ENCODE data around the gene SAE1.

DNA sequence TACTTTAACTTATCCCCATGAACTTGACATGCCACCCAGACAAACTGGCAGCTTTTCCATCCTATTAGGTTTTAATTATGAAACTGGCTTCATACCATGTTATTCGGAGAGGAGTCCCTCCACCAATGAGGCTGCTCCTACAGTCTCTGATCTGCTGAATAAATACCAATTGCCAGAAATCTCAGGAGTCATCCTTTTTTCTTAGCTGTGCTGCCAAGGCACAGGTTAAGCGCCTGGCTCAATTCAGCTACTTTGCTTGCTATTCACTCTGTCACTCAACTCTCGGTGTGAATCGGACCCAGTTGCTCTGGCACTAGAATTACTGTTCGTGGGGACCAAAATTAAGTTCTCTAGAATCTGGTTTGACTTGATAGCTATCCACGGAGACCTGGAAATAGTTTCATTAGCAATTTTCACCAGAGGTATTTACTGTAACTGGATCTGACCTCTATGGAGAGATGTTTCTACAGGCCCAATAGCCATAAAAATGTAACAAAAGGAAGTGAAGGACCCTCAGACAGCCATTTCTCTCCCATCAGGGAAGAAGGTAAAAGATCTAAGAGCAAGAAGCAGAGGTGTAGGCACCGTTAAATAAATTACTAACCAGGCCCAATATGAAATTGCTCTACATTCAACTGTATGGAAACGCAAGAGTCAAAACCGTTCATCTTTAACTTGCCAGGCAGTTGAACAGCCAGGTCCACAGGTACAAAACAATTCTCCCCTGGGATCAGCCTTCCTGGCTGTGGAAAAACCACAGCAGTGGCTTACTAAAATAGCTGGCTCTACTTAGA, 22.5 kb upstream of the SAE1 start:
- TF ChIP-seq EP300 (IDR thresholded peaks at IDR 0.05), result no peak
- TF ChIP-seq, protein P1, sequence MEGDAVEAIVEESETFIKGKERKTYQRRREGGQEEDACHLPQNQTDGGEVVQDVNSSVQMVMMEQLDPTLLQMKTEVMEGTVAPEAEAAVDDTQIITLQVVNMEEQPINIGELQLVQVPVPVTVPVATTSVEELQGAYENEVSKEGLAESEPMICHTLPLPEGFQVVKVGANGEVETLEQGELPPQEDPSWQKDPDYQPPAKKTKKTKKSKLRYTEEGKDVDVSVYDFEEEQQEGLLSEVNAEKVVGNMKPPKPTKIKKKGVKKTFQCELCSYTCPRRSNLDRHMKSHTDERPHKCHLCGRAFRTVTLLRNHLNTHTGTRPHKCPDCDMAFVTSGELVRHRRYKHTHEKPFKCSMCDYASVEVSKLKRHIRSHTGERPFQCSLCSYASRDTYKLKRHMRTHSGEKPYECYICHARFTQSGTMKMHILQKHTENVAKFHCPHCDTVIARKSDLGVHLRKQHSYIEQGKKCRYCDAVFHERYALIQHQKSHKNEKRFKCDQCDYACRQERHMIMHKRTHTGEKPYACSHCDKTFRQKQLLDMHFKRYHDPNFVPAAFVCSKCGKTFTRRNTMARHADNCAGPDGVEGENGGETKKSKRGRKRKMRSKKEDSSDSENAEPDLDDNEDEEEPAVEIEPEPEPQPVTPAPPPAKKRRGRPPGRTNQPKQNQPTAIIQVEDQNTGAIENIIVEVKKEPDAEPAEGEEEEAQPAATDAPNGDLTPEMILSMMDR (IDR thresholded peaks at IDR 0.05), result no peak
- no peak for TF ChIP-seq POLR2AphosphoS5 (IDR thresholded peaks at IDR 0.05)

All from stomach (tissue), 4 donors.